Subcutaneous abdominal adipose tissue (tissue), 5 donors: ENCODE measurements around the gene AKT1S1.
A peak's percentile ranks its signal among the peaks of the same experiment; 100 is the strongest.

ENCODE experiments used
- H3K27ac ChIP-seq: one replicate; pipeline ENCODE4 v1.7.0; 2013; ENCODE audit warnings: low read depth, mild to moderate bottlenecking, inconsistent platforms, low read length, moderate library complexity
- H3K27me3 ChIP-seq, 5 donors: one replicate each; pipeline ENCODE4 v1.7.0; 2013; ENCODE audit warnings: low read length in 5 of 5, inconsistent platforms in 1 of 5; ENCODE audit not compliant: control insufficient read depth in 5 of 5, insufficient read depth in 4 of 5
- H3K36me3 ChIP-seq, 5 donors: one replicate each; pipeline ENCODE4 v1.7.0; 2013; ENCODE audit warnings: low read length in 5 of 5; ENCODE audit not compliant: control insufficient read depth in 5 of 5, insufficient read depth in 5 of 5
- H3K4me1 ChIP-seq, 5 donors: one replicate each; pipeline ENCODE4 v1.7.0; 2013; ENCODE audit warnings: low read length in 5 of 5, mild to moderate bottlenecking in 3 of 5, moderate library complexity in 1 of 5; ENCODE audit not compliant: control insufficient read depth in 5 of 5, insufficient read depth in 5 of 5
- H3K4me3 ChIP-seq, 5 donors: one replicate each; pipeline ENCODE4 v1.7.0; 2013; ENCODE audit warnings: low read length in 5 of 5, low read depth in 1 of 5
- H3K9ac ChIP-seq, 5 donors: one replicate each; pipeline ENCODE4 v1.7.0; 2013; ENCODE audit warnings: low read length in 5 of 5, mild to moderate bottlenecking in 4 of 5, moderate library complexity in 3 of 5
- H3K9me3 ChIP-seq, 5 donors: one replicate each; pipeline ENCODE4 v1.7.0; 2013; ENCODE audit warnings: low read length in 5 of 5; ENCODE audit not compliant: control insufficient read depth in 5 of 5
- donor health status: healthy.
- donor health status: healthy.
- donor health status: healthy.
- donor health status: healthy.
- donor health status: healthy.

AKT1S1 gene

GRCh38 chr19:49883094-49883493 lies 5.9 kb upstream of the AKT1S1 start:
- H3K9ac ChIP-seq: no peak overlapping the region
- no peak overlapping the region for H3K27ac ChIP-seq
- no peaks in the 10 kb centered on the region for H3K27me3 ChIP-seq
- peaks cover 0 to 85% (median 72%) of the 10 kb centered on the region in 5 donors for H3K36me3 ChIP-seq
- H3K4me3 ChIP-seq: no peak overlapping the region
- H3K4me1 ChIP-seq: peaks cover 0 to 22% (median 12%) of the 10 kb centered on the region in 5 donors
- H3K9me3 ChIP-seq: no peaks in the 10 kb centered on the region

DNA sequence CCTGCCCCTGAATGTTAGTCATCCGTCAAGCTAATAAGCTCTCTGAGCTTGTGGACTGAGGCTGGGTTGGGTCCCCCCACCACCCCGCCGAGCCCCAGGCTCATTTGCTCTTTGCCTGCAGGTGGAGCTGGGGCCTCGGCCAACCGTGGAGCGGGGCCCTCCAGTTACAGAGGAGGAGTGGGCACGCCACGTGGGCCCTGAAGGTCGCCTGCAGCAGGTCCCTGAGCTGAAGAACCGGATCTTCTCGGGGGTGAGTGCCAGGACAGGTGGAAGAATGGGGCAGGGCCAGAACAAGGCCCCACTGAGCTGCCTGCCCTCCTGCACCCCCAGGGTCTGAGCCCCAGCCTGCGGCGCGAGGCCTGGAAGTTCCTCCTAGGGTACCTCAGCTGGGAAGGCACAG lies 5.5 kb upstream of the AKT1S1 start:
- Histone ChIP-seq H3K9ac (no peak overlapping the region), H3K4me1 (peaks cover 0 to 22% (median 14%) of the 10 kb centered on the region in 5 donors), H3K27ac (no peak overlapping the region), H3K36me3 (peaks cover 0 to 85% (median 72%) of the 10 kb centered on the region in 5 donors), H3K4me3 (no peak overlapping the region), H3K9me3 (no peaks in the 10 kb centered on the region), H3K27me3 (no peaks in the 10 kb centered on the region)

- peaks cover 0 to 77% (median 72%) of the 10 kb centered on the region in 5 donors for H3K36me3 ChIP-seq
Observed at GRCh38 chr19:49881672-49882394, 4.7 kb upstream of the AKT1S1 start.

GRCh38 chr19:49881186-49881585 lies 4.0 kb upstream of the AKT1S1 start:
- Histone ChIP-seq H3K4me1 (peaks cover 3 to 15% (median 12%) of the 10 kb centered on the region in 5 donors), H3K27me3 (no peaks in the 10 kb centered on the region), H3K36me3 (peaks cover 0 to 73% (median 66%) of the 10 kb centered on the region in 5 donors), H3K4me3 (no peak overlapping the region), H3K9me3 (no peaks in the 10 kb centered on the region), H3K9ac (no peak overlapping the region), H3K27ac (no peak overlapping the region)

More at GRCh38 chr19:49881672-49882394, 4.7 kb upstream of the AKT1S1 start:
- H3K9ac ChIP-seq: no peak overlapping the region
- H3K4me3 ChIP-seq: no peak overlapping the region
- H3K27ac ChIP-seq: no peak overlapping the region
- H3K4me1 ChIP-seq: peaks cover 3 to 15% (median 12%) of the 10 kb centered on the region in 5 donors
- no peaks in the 10 kb centered on the region for H3K9me3 ChIP-seq
- H3K27me3 ChIP-seq: no peaks in the 10 kb centered on the region

GRCh38 chr19:49880162-49880869 lies 3.2 kb upstream of the AKT1S1 start:
- Histone ChIP-seq H3K27ac (no peak overlapping the region), H3K9me3 (no peaks in the 10 kb centered on the region), H3K9ac (no peak overlapping the region), H3K36me3 (peaks cover 0 to 68% (median 63%) of the 10 kb centered on the region in 5 donors), H3K4me3 (no peak overlapping the region), H3K4me1 (peaks cover 3 to 22% (median 21%) of the 10 kb centered on the region in 5 donors), H3K27me3 (no peaks in the 10 kb centered on the region)

DNA sequence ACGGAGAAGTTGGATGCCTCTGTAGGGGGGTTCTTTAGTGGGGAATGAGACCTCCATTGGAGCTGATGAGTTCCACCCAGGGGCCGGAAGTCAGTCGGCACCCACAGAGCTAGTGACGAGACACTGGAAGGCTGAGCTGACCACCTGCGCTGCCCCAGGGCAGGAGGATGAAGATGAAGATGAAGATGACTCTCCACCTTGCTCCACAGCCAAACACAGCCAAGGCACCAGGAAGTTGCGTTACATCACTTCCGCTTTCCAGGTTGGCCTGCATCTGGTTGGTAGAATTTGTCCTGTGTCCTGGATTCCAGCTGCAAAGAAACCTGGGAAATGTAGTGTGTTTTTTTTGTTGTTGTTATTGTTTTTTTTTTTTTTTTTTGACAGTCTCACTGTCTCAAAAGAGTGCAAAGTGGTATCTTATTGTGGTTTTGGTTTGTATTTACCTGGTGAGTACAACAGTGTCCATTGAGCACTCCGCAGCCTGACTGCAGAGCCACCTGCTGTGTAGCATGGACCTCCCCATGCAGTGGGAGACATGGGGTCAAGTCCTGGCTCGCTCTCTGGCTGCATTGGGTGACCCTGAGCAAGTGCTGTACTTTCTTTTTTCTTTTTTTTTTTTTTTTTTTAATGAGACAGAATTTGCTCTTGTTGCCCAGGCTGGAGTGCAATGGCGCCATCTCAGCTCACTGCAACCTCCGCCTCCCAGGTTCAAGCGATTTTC lies 2.2 kb upstream of the AKT1S1 start:
- no peak overlapping the region for H3K9ac ChIP-seq
- H3K9me3 ChIP-seq: no peaks in the 10 kb centered on the region
- no peaks in the 10 kb centered on the region for H3K27me3 ChIP-seq
- peaks cover 0 to 63% (median 56%) of the 10 kb centered on the region in 5 donors for H3K36me3 ChIP-seq
- H3K4me1 ChIP-seq: peaks cover 3 to 31% (median 27%) of the 10 kb centered on the region in 5 donors
- no peak overlapping the region for H3K4me3 ChIP-seq
- no peak overlapping the region for H3K27ac ChIP-seq

DNA sequence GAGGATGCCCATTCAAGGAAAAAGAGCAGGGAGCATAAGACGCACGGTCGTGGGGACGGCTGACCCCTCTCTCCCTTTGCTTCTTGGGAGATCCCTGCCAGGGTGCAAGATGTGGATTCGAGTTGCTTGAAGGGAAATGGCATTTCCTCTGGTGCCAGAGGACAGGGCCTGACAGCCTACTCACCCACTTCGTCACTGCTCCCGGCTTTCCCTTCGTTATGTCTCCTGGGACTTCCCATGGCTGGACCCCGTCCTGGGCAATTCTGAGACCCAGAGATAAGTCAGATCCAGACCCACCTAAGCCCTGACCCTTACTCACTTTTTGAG lies 1.6 kb upstream of the AKT1S1 start:
- Histone ChIP-seq H3K9me3 (no peaks in the 10 kb centered on the region), H3K36me3 (peaks cover 0 to 62% (median 51%) of the 10 kb centered on the region in 5 donors), H3K9ac (peak overlapping the region in 2 of 5 donors; percentile 17 to 74), H3K4me3 (peak overlapping the region; percentile 60 to 100 (median 86)), H3K4me1 (peaks cover 3 to 36% (median 27%) of the 10 kb centered on the region in 5 donors), H3K27ac (peak overlapping the region; percentile 99), H3K27me3 (no peaks in the 10 kb centered on the region)

DNA sequence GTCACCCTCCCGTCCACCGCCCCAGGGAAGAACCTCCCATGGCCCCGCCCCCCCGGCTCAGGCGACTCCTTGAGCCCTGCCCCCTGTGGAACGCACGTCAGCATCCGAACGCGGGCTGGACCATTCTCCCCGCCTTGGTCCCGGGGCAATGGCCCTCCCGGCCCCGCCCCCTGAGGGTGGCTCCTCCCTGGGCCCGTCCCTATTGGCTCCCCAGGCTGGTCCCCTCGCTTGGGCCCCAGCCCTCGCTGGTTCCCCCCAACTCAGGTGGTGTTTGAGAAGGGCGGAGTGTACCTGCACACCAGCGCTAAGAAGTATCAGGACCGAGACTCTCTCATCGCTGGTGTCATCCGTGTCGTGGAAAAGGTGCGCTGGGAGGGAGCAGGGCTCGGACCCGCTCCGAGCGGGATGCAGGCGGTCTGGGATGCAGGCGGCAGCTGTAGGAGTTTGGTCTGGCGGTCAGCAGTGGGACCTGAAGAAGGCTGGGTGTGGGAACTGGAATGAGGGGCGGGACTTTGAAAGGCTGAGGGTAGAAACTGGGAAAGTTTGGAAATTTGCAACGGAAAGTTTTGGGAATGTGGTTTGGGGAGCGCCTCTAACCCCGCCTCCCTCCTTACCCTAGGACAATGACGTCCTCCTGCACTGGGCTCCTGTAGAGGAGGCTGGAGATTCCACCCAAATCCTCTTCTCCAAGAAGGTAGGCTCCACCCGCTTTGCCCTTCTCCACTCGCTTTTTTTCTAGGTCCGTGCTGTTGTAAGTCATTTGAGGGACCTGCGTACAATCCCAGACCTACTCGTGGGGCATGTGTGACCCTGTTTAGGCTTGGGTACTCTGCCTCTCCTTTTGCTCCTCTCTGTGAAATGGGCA lies 956 bp upstream of the AKT1S1 start:
- Histone ChIP-seq H3K36me3 (peaks cover 0 to 56% (median 45%) of the 10 kb centered on the region in 5 donors), H3K9ac (peak overlapping the region in 4 of 5 donors; percentile 91 to 100 (median 94)), H3K4me3 (peak overlapping the region; percentile 68 to 100 (median 95)), H3K27me3 (no peaks in the 10 kb centered on the region), H3K9me3 (no peaks in the 10 kb centered on the region), H3K4me1 (peaks cover 3 to 36% (median 27%) of the 10 kb centered on the region in 5 donors), H3K27ac (peak overlapping the region; percentile 99)

DNA sequence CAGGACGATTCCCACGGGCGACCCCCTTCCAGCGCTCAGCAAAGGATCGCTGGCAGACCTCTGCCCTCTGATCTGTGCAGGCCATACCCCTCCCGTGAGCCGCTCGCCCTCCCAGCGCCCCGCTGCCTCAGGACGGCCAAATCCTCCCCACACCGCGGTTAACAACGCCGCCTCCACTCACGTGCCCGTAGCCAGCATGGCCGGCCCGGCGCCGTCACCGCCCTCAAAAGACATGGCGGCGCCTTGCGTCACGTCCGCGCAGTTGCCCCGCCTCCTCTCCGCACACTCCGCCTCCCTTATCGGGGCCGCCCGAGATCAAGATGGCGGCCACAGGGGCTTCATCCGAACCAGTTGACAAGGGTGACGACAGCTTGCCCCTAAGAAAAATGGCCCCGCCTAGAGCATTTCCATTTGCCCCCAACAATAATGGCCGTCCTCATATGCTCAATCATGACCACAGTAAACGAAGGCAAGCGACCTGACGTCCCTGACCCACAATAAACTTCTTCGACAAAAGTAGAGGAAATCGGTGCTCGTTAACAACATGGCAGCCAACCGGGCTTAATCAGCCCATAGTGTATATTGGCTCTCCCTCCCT lies 634 bp downstream of the AKT1S1 start:
- Histone ChIP-seq H3K36me3 (peaks cover 0 to 48% (median 31%) of the 10 kb centered on the region in 5 donors), H3K4me3 (peak overlapping the region; percentile 86 to 100 (median 98)), H3K9me3 (no peaks in the 10 kb centered on the region), H3K27me3 (no peaks in the 10 kb centered on the region), H3K9ac (peak overlapping the region; percentile 92 to 100 (median 97)), H3K27ac (peak overlapping the region; percentile 99), H3K4me1 (peaks cover 3 to 36% (median 31%) of the 10 kb centered on the region in 5 donors)
